SU-DHL-6 (cell line): Measurements from ENCODE around the gene COG5.

Experiments
- EZH2phosphoT487 ChIP-seq: fragments of 200-600 bp; sonication (generic), shearing (Covaris generic); conservative IDR thresholded peaks from 2 replicates; pipeline ENCODE4 v1.6.1; 2018; ENCODE audit warnings: mild to moderate bottlenecking, antibody characterized with exemption, low read length, moderate library complexity, mixed read lengths
- TF ChIP-seq, protein P1 (sequence below): fragments of 200-600 bp; sonication (generic); IDR thresholded peaks from one replicate; pipeline ENCODE4 v1.5.1; 2017; ENCODE audit warnings: antibody characterized with exemption, mild to moderate bottlenecking, low read length, moderate library complexity; ENCODE audit not compliant: insufficient read depth, poor library complexity, severe bottlenecking

GRCh38 chr7:107584716-107585115, 21.0 kb upstream of the COG5 start:
- TF ChIP-seq, protein P1, sequence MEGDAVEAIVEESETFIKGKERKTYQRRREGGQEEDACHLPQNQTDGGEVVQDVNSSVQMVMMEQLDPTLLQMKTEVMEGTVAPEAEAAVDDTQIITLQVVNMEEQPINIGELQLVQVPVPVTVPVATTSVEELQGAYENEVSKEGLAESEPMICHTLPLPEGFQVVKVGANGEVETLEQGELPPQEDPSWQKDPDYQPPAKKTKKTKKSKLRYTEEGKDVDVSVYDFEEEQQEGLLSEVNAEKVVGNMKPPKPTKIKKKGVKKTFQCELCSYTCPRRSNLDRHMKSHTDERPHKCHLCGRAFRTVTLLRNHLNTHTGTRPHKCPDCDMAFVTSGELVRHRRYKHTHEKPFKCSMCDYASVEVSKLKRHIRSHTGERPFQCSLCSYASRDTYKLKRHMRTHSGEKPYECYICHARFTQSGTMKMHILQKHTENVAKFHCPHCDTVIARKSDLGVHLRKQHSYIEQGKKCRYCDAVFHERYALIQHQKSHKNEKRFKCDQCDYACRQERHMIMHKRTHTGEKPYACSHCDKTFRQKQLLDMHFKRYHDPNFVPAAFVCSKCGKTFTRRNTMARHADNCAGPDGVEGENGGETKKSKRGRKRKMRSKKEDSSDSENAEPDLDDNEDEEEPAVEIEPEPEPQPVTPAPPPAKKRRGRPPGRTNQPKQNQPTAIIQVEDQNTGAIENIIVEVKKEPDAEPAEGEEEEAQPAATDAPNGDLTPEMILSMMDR: no peak
- no peak for TF ChIP-seq EZH2phosphoT487
